GM10847 (cell line): ENCODE measurements around the gene FIBCD1.

Experiments
- POLR2A ChIP-seq: IDR thresholded peaks from 2 replicates; pipeline ENCODE4 v1.6.1; 2011; ENCODE audit not compliant: insufficient read length; ENCODE audit errors: extremely low read depth

FIBCD1 gene

GRCh38 chr9:130927338-130927737 lies 11.7 kb downstream of the FIBCD1 start:
- TF ChIP-seq POLR2A = no peak

GRCh38 chr9:130925050-130925678 lies 13.9 kb downstream of the FIBCD1 start:
- no peak for TF ChIP-seq POLR2A

- no peak for TF ChIP-seq POLR2A
Observed at GRCh38 chr9:130924448-130924788, 14.6 kb downstream of the FIBCD1 start.

- TF ChIP-seq POLR2A = no peak
Observed at GRCh38 chr9:130923611-130924447, 15.2 kb downstream of the FIBCD1 start.

- TF ChIP-seq POLR2A = no peak
Observed at GRCh38 chr9:130922893-130923610, 16.0 kb downstream of the FIBCD1 start.

GRCh38 chr9:130921989-130922892 lies 16.8 kb downstream of the FIBCD1 start:
- TF ChIP-seq POLR2A = no peak

- no peak for TF ChIP-seq POLR2A
Observed at GRCh38 chr9:130921300-130921988, 17.6 kb downstream of the FIBCD1 start.

- TF ChIP-seq POLR2A = no peak
Observed at GRCh38 chr9:130920762-130921299, 18.2 kb downstream of the FIBCD1 start.

- TF ChIP-seq POLR2A = no peak
Observed at GRCh38 chr9:130920233-130920632, 18.8 kb downstream of the FIBCD1 start.

- no peak for TF ChIP-seq POLR2A
Observed at GRCh38 chr9:130919559-130920145, 19.4 kb downstream of the FIBCD1 start.

- TF ChIP-seq POLR2A = no peak
Observed at GRCh38 chr9:130918826-130919558, 20.1 kb downstream of the FIBCD1 start.

- no peak for TF ChIP-seq POLR2A
Observed at GRCh38 chr9:130918101-130918825, 20.8 kb downstream of the FIBCD1 start.

- TF ChIP-seq POLR2A = no peak
Observed at GRCh38 chr9:130917168-130917960, 21.7 kb downstream of the FIBCD1 start.
